Prostate gland (tissue), 2 donors: ENCODE results near the gene RNF17. TPM values are rescaled to one million over a fixed set of nuclear protein-coding genes. Genes with fewer than 3 reads are reported as not detected.

Experiments
- DNase-seq: peaks from one replicate; pipeline ENCODE4 v3.0.0-alpha.2; 2019; ENCODE audit warnings: low spot score
- H3K27ac ChIP-seq, 2 donors: fragments of 200-600 bp; sonication (generic); 2 replicates each; pipeline ENCODE4 v1.5.1; 2017 to 2019
- H3K27me3 ChIP-seq: fragments of 200-600 bp; sonication (generic); replicated peaks from 2 replicates; pipeline ENCODE4 v1.5.1; 2019; ENCODE audit not compliant: insufficient read depth
- H3K36me3 ChIP-seq, 2 donors: fragments of 200-600 bp; sonication (generic); 1 replicate in 1 of 2; 2 replicates in 1 of 2; pipeline versions ENCODE4 v1.5.1 to v1.8.1; 2017 to 2019
- H3K4me1 ChIP-seq: fragments of 200-600 bp; sonication (generic); replicated peaks from 2 replicates; pipeline ENCODE4 v1.5.1; 2019
- H3K4me3 ChIP-seq, 2 donors: fragments of 200-600 bp; sonication (generic); 2 replicates each; pipeline ENCODE4 v1.5.1; 2017 to 2019
- H3K9me3 ChIP-seq: fragments of 200-600 bp; sonication (generic); 2 replicates; pipeline ENCODE4 v1.5.1; 2017
- POLR2A ChIP-seq: fragments of 450-650 bp; IDR thresholded peaks from one replicate; pipeline ENCODE4 v1.6.1; 2016; ENCODE audit warnings: antibody characterized with exemption, mild to moderate bottlenecking
- POLR2AphosphoS5 ChIP-seq: sonication (generic); formaldehyde crosslinking; IDR thresholded peaks from one replicate; pipeline ENCODE4 v1.6.1; 2017; ENCODE audit warnings: antibody characterized with exemption
- WGBS: methylation state at CpG from one replicate; pipeline ENCODE4 v1.1.5; 2018; 5-methylcytosine and 5-hydroxymethylcytosine counted together
- intact Hi-C: fragments of 100-400 bp; cut with DNase I; formaldehyde crosslinking; loops from one replicate; pipeline ENCODE4 v1.14.2; 2022
- total RNA-seq, 2 donors: library from RNA; depleted of rRNA; stranded (reverse); fragments of >200 nt; gene quantifications; one replicate each; pipeline ENCODE4 v1.1.0, GENCODE V29; 2016
- TF ChIP-seq, protein P1 (sequence below), 4 experiments: fragments of 200-600 bp in 2 of 4; fragments of 450-650 bp in 2 of 4; sonication (generic) in 2 of 4; IDR thresholded peaks; 1 replicate in 3 of 4; 2 replicates in 1 of 4; pipeline ENCODE4 v1.5.1; 2016 to 2019; ENCODE audit warnings: antibody characterized with exemption in 4 of 4, mild to moderate bottlenecking in 2 of 4, moderate library complexity in 2 of 4

The RNF17 gene
- total RNA-seq, 2 donors from 2014 or later: 16.4 TPM; not detected in 1

DNA sequence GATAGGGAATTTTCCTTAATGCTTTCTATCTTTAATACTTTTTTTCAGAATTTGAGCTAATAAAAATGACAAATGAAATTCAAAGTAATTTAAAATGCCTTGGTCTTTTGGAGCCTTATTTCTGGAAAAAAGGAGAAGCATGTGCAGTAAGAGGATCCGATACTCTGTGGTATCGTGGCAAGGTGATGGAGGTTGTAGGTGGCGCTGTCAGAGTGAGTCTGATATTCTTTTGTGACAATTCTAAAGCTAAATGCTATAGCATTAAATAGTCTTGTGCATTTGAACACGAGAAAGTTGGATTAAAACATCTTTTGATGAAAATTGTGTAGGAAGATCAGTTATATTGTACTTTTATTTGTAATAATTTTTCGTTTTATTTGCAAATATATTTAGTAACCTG lies 95.0 kb downstream of the RNF17 start:
- TF ChIP-seq POLR2AphosphoS5: no peak
- no peak for TF ChIP-seq POLR2A
- TF ChIP-seq, protein P1, sequence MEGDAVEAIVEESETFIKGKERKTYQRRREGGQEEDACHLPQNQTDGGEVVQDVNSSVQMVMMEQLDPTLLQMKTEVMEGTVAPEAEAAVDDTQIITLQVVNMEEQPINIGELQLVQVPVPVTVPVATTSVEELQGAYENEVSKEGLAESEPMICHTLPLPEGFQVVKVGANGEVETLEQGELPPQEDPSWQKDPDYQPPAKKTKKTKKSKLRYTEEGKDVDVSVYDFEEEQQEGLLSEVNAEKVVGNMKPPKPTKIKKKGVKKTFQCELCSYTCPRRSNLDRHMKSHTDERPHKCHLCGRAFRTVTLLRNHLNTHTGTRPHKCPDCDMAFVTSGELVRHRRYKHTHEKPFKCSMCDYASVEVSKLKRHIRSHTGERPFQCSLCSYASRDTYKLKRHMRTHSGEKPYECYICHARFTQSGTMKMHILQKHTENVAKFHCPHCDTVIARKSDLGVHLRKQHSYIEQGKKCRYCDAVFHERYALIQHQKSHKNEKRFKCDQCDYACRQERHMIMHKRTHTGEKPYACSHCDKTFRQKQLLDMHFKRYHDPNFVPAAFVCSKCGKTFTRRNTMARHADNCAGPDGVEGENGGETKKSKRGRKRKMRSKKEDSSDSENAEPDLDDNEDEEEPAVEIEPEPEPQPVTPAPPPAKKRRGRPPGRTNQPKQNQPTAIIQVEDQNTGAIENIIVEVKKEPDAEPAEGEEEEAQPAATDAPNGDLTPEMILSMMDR (IDR thresholded peaks at IDR 0.05): no peak
- intact Hi-C loops: no loop called here
- Histone ChIP-seq H3K4me1 (no peaks in the 10 kb centered on the region), H3K9me3 (no peaks in the 10 kb centered on the region), H3K27ac (no peak overlapping the region), H3K4me3 (no peak overlapping the region), H3K27me3 (no peaks in the 10 kb centered on the region), H3K36me3 (no peaks in the 10 kb centered on the region)
- 92% methylated on average over 5 of the region's 5 CpGs for WGBS
- DNase-seq: no peak

DNA sequence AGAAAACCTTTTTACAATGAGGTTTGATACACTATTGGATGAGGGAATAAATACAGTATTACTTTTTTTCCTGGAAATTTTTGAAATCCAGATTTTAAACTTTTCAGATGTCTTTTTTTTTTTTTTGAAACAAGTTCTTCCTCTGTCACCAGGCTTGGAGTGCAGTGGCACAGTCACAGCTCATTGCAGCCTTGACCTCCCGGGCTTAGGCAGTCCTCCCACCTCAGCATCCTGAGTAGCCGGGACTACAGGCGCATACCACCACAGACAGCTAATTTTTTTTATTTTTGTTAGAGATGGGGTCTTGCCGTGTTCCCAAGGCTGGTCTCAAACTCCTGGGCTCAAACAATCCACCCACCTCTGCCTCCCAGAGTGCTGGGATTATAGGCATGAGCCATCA lies 96.8 kb downstream of the RNF17 start:
- TF ChIP-seq POLR2AphosphoS5 (no peak), POLR2A (no peak)
- TF ChIP-seq, protein P1 (IDR thresholded peaks at IDR 0.05): no peak
- 70% methylated on average over 4 of the region's 4 CpGs for WGBS
- no peaks in the 10 kb centered on the region for H3K4me1 ChIP-seq
- H3K27ac ChIP-seq: no peak overlapping the region
- no peaks in the 10 kb centered on the region for H3K36me3 ChIP-seq
- no peak overlapping the region for H3K4me3 ChIP-seq
- intact Hi-C loops: no loop called here
- no peak for DNase-seq
- no peaks in the 10 kb centered on the region for H3K27me3 ChIP-seq
- no peaks in the 10 kb centered on the region for H3K9me3 ChIP-seq

DNA sequence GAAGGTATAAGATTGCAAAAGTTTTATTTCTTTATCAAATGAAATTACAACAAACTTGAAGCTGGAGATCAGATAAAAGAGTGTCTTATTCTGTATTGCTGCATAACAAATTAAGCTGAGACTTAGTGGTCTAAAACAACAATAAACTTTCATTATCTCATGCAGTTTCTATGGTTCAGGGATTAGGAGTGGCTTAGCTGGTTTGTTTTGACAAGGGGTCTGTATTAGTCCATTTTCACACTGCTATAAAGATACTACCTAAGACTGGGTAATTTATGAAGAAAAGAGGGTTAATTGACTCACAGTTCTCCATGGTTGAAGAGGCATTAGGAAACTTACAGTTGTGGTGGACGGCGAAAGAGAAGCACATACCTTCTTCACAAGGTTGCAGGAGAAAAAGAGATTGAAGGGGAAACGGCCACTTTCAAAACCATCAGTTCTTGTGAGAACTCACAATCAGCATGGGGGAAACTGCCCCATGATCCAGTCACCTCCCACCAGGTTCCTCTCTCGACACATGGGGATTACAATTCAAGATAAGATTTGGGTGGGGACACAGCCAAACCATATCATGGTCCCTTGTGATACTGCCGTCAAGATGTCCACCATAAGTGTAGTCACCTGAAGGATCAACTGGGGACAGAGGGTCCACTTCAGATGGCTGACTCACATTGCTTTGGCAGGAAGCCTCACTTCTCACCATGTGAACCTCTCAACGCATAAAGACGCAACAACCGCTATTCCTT lies 97.8 kb downstream of the RNF17 start:
- intact Hi-C loops: no loop called here
- Histone ChIP-seq H3K36me3 (no peaks in the 10 kb centered on the region), H3K9me3 (no peaks in the 10 kb centered on the region), H3K27ac (no peak overlapping the region), H3K27me3 (no peaks in the 10 kb centered on the region), H3K4me1 (no peaks in the 10 kb centered on the region), H3K4me3 (no peak overlapping the region)
- 93% methylated on average over 8 of the region's 8 CpGs for WGBS
- TF ChIP-seq POLR2AphosphoS5: no peak
- no peak for TF ChIP-seq POLR2A
- TF ChIP-seq, protein P1 (IDR thresholded peaks at IDR 0.05): no peak
- no peak for DNase-seq

DNA sequence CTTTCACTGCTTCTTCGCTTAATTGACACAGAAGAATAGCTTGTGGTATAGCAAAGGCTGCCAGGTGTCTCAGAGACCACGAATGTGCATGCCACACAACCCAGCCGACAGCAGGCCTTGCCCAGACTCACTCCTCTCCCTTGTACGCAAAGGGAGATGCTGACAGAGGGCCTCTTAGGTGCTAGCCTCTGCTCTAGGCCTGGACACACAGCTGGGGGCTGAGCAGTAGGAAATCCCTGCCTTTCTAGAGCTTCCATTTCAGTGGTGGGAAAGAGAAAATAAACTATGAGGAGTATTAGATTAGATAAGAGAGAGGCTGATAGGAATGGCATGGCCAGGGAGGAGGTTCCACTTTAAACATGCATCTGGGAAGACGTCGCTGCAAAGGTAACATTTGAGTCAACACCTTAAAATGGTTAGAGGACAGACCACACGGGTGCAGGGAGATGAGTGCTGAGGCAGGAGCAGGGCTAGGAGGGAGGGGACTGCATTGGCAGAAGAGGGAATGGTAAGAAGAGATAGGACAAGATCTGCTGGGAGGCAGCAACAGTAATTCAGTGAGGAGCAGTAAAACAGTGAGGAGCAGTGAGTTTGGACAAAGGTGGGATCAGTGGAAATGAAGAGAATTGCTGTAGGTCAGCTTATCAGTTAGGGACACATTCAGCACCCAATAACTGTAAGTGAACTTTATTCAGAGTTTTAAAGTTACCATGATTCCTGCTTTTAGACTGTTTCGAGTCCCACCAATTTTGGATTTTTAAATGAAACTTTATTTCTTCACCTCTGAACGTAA lies 100.0 kb downstream of the RNF17 start:
- H3K4me3 ChIP-seq: no peak overlapping the region
- H3K4me1 ChIP-seq: no peaks in the 10 kb centered on the region
- TF ChIP-seq, protein P1 (IDR thresholded peaks at IDR 0.05): no peak
- TF ChIP-seq POLR2AphosphoS5: no peak
- TF ChIP-seq POLR2A: no peak
- intact Hi-C loops: no loop called here
- no peaks in the 10 kb centered on the region for H3K36me3 ChIP-seq
- no peaks in the 10 kb centered on the region for H3K27me3 ChIP-seq
- H3K27ac ChIP-seq: no peak overlapping the region
- no peaks in the 10 kb centered on the region for H3K9me3 ChIP-seq
- 74% methylated on average over 9 of the region's 9 CpGs for WGBS
- no peak for DNase-seq
